Lower leg skin (tissue), 4 donors: Measurements from ENCODE around the gene CHCHD10. TPM values are rescaled to one million over a fixed set of nuclear protein-coding genes. Genes with fewer than 3 reads are reported as not detected.

Source experiments
- DNase-seq, 2 donors: peaks; one replicate each; pipeline ENCODE4 v3.0.0-alpha.2; 2019; ENCODE audit warnings: low spot score in 2 of 2
- H3K4me3 ChIP-seq: fragments of 200-600 bp; sonication (generic); 2 replicates; pipeline ENCODE4 v1.5.1; 2017; ENCODE audit warnings: mild to moderate bottlenecking, low read depth; ENCODE audit not compliant: poor library complexity, severe bottlenecking
- POLR2A ChIP-seq, 2 donors: fragments of 450-650 bp; IDR thresholded peaks; one replicate each; pipeline ENCODE4 v1.6.1; 2016 to 2017; ENCODE audit warnings: antibody characterized with exemption in 2 of 2, mild to moderate bottlenecking in 1 of 2, moderate library complexity in 1 of 2
- WGBS, 2 donors: methylation state at CpG; one replicate each; pipeline ENCODE4 v1.1.5; 2018; 5-methylcytosine and 5-hydroxymethylcytosine counted together
- intact Hi-C: fragments of 100-400 bp; cut with DNase I; formaldehyde crosslinking; loops from one replicate; pipeline ENCODE4 v1.15.0; 2023; ENCODE audit warnings: low total_unique reads
- total RNA-seq, 4 donors: library from RNA; depleted of rRNA; stranded (reverse); fragments of >200 nt; gene quantifications; one replicate each; pipeline ENCODE4 v1.1.0, GENCODE V29; 2016
- TF ChIP-seq, protein P1 (sequence below), 3 donors: fragments of 450-650 bp; IDR thresholded peaks; one replicate each; pipeline ENCODE4 v1.5.1; 2016; ENCODE audit warnings: antibody characterized with exemption in 3 of 3, mild to moderate bottlenecking in 3 of 3, moderate library complexity in 2 of 3

Gene CHCHD10
- total RNA-seq, 4 donors from 2014 or later: 3.8 to 28.3 (median 11.4) TPM

DNA sequence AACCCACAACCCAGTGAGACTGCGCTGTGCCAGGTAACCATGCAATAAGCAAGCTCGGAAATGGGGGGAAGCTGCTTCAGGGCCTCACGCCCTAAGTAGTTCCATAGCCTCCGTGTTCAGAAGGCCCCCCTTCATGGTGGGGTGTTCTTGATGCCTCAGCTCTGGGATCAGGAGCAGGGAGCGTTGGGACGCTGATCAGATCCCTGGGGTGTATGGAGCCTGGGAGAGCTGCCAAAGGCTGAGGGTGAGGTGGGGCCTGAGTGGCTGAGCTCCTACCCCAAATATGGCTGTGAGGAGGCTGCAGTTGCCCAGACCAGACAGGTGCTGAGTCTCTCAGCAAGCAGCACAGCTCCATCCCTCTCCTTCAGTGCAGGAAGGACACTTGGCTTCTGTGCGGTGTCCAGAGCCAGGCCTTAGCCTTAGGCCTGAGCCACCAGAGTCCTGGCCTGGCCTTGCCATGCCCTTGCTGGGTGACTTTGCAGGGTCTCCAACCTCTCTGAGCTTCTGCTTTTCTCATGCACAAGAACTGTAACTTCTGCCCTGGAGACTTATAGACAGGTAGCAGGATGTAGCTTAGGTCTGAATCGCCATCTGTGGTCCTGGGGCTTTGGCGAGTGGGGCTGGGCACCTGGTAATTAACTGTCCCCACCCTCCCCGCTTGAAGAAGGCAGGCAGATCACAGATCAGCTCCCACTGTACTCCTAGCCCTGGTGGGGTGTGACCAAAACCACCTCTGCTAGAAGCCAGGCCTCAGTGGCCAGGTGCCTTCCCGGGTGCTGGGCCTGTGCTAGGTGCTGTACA is 10.2 kb upstream of the CHCHD10 start:
- 81 to 82% methylated on average over 11 of the region's 11 CpGs for WGBS, 2 donors
- no peak for DNase-seq
- no peak overlapping the region for H3K4me3 ChIP-seq
- TF ChIP-seq, protein P1, sequence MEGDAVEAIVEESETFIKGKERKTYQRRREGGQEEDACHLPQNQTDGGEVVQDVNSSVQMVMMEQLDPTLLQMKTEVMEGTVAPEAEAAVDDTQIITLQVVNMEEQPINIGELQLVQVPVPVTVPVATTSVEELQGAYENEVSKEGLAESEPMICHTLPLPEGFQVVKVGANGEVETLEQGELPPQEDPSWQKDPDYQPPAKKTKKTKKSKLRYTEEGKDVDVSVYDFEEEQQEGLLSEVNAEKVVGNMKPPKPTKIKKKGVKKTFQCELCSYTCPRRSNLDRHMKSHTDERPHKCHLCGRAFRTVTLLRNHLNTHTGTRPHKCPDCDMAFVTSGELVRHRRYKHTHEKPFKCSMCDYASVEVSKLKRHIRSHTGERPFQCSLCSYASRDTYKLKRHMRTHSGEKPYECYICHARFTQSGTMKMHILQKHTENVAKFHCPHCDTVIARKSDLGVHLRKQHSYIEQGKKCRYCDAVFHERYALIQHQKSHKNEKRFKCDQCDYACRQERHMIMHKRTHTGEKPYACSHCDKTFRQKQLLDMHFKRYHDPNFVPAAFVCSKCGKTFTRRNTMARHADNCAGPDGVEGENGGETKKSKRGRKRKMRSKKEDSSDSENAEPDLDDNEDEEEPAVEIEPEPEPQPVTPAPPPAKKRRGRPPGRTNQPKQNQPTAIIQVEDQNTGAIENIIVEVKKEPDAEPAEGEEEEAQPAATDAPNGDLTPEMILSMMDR (IDR thresholded peaks at IDR 0.05): no peak
- TF ChIP-seq POLR2A (IDR thresholded peaks at IDR 0.05): no peak
- intact Hi-C loops: no loop called here

DNA sequence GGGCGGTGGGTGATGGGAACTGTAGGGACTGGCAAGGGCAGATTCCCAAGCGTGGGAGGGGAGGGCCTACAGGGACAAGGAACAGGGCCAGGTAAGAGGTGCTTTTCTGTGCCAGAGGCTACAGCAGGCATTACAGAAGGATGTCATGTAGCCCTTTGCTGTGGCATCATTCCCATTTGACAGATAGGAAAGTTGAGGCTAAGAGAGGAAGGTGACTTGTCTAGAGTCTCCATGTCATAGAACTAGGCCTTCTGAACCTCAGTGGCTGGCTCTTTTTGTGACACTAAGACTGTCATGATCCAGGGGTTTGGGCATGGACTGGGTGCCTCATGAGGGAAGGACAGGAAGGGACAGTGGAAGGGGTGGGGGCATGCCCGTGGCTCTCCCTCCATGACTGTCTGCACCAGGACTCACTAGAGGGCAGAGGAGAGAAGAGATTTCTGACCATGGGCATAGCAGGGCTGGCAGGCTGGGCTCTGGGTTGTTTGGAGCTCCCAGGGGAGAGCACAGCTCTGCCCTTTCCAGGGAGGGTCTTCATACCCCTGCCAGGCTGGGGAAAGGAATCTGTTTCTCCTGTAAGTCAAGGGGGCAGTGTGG is 8.1 kb upstream of the CHCHD10 start:
- no peak for DNase-seq
- WGBS, 2 donors: 75 to 77% methylated on average over 3 of the region's 3 CpGs
- intact Hi-C loops: no loop called here
- H3K4me3 ChIP-seq: no peak overlapping the region
- TF ChIP-seq, protein P1 (IDR thresholded peaks at IDR 0.05): no peak
- TF ChIP-seq POLR2A (IDR thresholded peaks at IDR 0.05): no peak

DNA sequence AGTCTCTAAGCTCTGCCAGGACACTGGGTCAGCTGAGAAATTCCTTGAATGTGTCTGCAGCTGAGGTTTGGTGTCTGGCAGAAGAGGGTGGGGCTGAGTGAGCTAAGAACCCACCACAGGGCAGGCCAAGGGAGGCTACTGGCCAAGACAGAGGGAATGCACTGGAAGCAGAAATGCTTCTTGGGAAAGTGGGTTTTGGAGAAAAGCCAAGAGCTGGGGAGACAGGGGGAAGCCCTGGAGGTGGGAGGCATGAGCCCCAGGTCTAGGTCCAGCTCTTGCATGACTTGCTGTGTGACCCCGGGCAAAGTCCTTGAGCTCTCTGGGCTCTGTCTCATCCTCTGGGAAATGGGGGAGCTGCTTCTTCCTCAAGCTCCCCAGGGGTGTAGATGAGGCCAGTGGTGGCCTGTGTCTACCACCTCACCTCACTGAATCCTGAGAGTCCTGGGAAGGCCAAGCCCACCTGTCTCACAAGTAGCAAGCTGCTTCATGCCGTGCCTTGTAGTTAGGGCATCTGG is 7.2 kb upstream of the CHCHD10 start:
- no peak overlapping the region for H3K4me3 ChIP-seq
- TF ChIP-seq, protein P1 (IDR thresholded peaks at IDR 0.05): no peak
- no peak for TF ChIP-seq POLR2A (IDR thresholded peaks at IDR 0.05)
- WGBS, 2 donors: 68 to 73% methylated on average over 2 of the region's 2 CpGs
- intact Hi-C loops: no loop called here
- DNase-seq: no peak

DNA sequence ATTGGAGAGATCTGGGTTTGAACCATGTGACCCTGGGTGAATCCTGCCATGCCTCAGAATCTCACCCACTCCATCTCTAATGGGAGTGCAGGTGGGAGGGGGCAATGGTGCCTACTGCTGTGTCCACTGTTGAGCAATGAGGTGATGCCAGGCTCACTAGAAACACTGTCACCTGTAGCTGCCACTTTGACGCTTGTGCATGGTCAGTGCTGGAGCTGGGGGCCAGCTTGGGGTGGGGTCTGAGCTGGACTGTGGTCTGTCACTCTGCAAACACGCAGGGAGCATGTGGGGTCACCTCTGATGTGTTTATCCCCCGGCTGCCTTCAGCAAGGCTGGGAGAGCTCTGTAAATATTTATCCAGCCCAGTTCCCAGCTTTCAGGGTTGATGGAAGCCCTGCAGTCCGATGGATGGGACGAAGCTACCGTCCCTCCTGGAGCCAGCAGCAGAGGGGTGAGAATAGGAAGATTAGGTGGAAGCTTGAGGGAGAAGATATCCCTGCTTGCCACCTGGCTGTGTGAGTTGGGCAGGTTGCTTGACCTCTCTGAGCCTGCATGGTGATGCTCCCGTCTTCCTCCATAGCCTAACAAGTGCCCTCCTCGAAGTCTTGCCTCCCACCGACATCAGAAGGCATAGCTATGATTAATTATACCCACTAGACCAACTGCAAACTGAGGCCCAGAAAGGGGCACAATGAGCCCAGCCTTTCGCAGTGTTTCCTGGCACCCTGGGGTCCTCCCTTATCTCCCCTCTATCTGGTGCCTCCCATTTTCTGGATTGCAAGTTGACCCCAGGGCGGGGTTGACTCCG is 6.5 kb upstream of the CHCHD10 start:
- H3K4me3 ChIP-seq: no peak overlapping the region
- WGBS, 2 donors: 74 to 85% methylated on average over 12 of the region's 12 CpGs
- intact Hi-C loops: no loop called here
- DNase-seq: no peak
- no peak for TF ChIP-seq POLR2A (IDR thresholded peaks at IDR 0.05)
- TF ChIP-seq, protein P1 (IDR thresholded peaks at IDR 0.05): no peak

DNA sequence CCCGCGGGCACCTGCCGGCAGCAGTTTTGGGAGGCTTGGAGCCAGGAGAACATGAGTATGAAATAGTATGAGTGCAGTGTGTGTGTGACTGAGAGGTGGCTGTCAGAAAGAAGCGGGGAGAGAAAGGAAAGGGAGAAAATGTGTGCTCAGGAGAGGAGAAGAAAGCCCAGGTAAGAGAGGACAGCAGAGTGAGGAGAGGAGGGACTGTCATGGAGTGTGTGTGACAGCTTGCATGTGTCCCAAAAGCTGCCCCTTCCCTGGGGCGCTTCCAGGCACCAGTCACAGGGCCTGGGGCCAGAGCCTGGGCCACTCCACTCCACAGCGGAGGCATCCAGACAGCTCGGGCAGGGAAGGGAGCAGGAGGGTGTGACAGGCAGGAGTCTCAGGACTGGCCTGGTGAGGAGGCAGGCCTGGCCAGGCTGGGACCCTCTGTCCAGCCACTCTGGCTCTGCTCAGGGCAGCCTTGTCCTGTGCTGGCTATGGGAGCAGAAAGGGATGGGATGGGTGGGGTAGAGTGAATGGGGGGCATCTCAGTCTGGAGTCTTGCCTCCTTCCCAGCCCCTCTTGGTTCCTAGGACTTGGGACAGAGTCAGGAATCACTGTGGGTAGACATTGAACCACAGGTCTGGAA is 5.8 kb upstream of the CHCHD10 start:
- intact Hi-C loops: no loop called here
- 54 to 68% methylated on average over 7 of the region's 7 CpGs for WGBS, 2 donors
- DNase-seq: no peak
- peak overlapping the region; percentile 27 for H3K4me3 ChIP-seq
- TF ChIP-seq POLR2A (IDR thresholded peaks at IDR 0.05): no peak
- TF ChIP-seq, protein P1 (IDR thresholded peaks at IDR 0.05): no peak
